ENCODE data around the gene DOK5.

DOK5 gene

DNA sequence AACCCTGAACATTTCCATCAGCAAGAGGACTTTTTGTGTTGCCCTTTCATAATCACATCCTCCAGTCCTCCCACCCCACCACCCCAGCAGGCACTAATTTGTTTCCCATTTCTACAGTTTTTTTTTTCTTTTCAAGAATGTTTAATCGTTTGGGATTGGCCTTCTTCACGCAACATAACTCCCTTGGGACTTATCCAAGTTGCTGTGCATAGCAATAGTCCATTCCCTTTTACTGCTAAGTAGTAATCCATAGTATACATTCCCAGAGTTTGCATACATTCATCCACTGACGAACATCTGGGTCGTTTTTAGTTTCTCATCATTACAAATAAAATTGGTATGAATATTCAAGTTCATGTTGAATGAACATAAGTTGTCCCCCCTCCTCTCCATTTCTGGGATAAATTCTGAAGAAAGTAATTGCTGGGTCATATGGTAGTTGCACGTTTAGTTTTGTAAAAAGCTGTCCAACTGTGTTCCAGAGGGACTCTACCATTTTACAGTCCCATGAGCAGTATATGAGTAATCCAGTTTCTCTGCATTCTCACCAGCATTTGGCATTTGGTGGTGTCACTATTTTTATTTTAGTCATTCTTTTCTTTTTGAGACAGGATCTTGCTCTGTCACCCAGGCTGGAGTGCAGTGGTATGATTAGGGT lies 90.8 kb downstream of the DOK5 start:
- Histone ChIP-seq H3K27me3 (ENCODE audit: low read depth, low read length) (no peaks in the 10 kb centered on the region), H3K9me3 (ENCODE audit: control insufficient read depth in 1 of 2, low read length in 2 of 2) (no peaks in the 10 kb centered on the region), H3K4me1 (ENCODE audit: control insufficient read depth in 1 of 2, insufficient read depth in 2 of 2, low read length in 2 of 2) (no peaks in the 10 kb centered on the region), H3K36me3 (ENCODE audit: control insufficient read depth in 1 of 2, insufficient read depth in 2 of 2, low read length in 2 of 2) (no peaks in the 10 kb centered on the region), H3K27ac (ENCODE audit: low read length) (no peak overlapping the region), H3K4me3 (ENCODE audit: low read depth in 1 of 2, low read length in 2 of 2) (no peak overlapping the region)

DNA sequence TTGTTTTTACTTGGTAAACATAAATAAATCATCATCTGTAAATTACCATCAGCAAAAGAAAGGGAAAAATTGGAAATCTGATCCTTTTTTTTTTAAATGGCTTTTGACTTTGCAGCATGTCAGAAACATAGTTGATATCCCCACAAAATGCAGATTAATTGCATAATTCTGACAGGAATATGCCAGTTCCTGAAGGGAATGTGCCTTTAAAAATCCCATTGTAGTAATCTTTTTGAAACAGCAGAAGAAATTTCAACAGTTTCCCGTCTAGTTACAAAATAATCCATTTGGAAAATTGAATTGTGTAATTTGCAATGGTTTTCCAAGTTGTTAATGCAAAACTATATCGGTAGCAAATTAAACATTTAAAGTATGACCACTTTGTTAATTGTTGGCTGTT lies 95.2 kb downstream of the DOK5 start:
- no peaks in the 10 kb centered on the region for H3K36me3 ChIP-seq (ENCODE audit: control insufficient read depth in 1 of 2, insufficient read depth in 2 of 2, low read length in 2 of 2)
- H3K27me3 ChIP-seq (ENCODE audit: low read depth, low read length), result no peaks in the 10 kb centered on the region
- H3K4me1 ChIP-seq (ENCODE audit: control insufficient read depth in 1 of 2, insufficient read depth in 2 of 2, low read length in 2 of 2), result no peaks in the 10 kb centered on the region
- H3K9me3 ChIP-seq (ENCODE audit: control insufficient read depth in 1 of 2, low read length in 2 of 2), result no peaks in the 10 kb centered on the region
- H3K27ac ChIP-seq (ENCODE audit: low read length), result no peak overlapping the region
- H3K4me3 ChIP-seq (ENCODE audit: low read depth in 1 of 2, low read length in 2 of 2), result no peak overlapping the region

DNA sequence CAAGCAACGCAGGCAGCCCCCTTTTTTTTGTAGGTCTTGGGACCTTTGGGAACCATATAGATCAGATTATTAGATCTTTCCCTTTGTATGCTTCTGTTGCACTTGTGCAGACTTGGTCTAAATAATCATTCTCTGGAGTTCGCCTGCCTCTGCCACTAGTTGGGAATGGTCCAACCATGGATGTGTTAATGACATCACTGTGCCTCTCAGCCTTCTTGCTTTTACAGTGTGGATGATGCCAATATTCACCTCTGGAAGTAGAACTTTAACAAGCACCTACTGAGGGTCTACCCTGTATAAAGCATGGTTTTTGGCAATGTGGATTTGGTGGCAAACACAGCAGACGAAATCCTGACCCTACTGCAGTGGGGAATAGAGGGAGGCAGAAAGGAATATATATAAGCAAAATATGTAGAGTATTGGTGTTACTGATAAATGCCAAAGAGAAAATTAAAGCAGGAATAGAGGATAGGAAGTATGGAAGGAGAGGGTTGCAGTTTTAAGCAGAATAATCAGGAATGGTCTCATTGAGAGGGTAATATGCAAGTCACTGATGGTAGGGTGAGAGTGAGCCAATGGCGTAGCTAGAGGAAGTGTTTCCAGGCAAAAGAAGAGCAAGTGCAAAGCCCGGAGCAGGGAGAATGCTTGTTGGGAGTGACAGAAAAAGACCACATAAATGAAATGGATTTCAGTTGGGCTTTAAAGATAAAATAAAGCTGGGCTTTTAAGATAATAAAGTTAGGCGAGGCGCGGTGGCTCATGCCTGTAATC lies 97.5 kb downstream of the DOK5 start:
- Histone ChIP-seq H3K27ac (ENCODE audit: low read length) (no peak overlapping the region), H3K36me3 (ENCODE audit: control insufficient read depth in 1 of 2, insufficient read depth in 2 of 2, low read length in 2 of 2) (no peaks in the 10 kb centered on the region), H3K27me3 (ENCODE audit: low read depth, low read length) (no peaks in the 10 kb centered on the region), H3K4me1 (ENCODE audit: control insufficient read depth in 1 of 2, insufficient read depth in 2 of 2, low read length in 2 of 2) (no peaks in the 10 kb centered on the region), H3K4me3 (ENCODE audit: low read depth in 1 of 2, low read length in 2 of 2) (no peak overlapping the region), H3K9me3 (ENCODE audit: control insufficient read depth in 1 of 2, low read length in 2 of 2) (no peaks in the 10 kb centered on the region)

DNA sequence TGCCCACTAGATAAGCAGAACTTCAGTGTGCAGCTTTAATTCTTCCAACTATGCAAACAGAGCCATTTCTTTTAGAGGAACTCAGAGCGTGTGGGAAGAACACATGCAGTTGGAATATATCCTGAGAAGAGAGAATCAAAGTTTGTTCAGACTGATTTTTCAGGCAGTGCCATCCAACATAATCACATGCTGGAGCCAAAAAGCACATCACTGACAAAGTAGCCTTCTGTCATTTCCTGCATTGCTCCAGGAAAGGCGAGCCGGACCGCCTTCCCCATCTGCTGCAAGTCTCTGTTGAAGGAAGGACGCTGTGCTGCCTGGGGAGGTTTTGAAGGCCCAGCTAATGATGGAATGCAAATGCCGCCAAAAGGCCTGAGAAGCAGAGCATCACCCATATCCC lies 98.4 kb downstream of the DOK5 start:
- H3K9me3 ChIP-seq (ENCODE audit: control insufficient read depth in 1 of 2, low read length in 2 of 2), result no peaks in the 10 kb centered on the region
- H3K4me1 ChIP-seq (ENCODE audit: control insufficient read depth in 1 of 2, insufficient read depth in 2 of 2, low read length in 2 of 2), result no peaks in the 10 kb centered on the region
- no peak overlapping the region for H3K4me3 ChIP-seq (ENCODE audit: low read depth in 1 of 2, low read length in 2 of 2)
- no peaks in the 10 kb centered on the region for H3K27me3 ChIP-seq (ENCODE audit: low read depth, low read length)
- H3K36me3 ChIP-seq (ENCODE audit: control insufficient read depth in 1 of 2, insufficient read depth in 2 of 2, low read length in 2 of 2), result no peaks in the 10 kb centered on the region
- no peak overlapping the region for H3K27ac ChIP-seq (ENCODE audit: low read length)

DNA sequence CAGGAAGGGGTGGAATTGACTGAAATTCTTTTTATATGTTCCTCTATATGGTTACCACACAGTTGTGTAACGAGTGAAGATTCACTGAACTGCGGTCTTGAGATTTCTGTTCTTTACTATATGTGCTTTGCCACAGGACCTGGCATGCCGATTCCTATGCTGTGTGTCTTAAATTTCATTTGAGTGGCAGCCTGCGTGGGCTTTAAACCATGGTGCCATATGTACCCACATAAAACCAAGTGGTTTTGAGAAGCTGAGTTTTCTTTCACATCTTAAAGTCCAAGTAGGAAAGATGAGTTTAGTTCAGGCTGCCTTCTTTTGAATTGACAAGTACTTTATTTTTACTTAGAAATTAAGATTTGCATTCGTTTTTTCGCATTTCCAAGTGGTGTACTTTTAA lies 101.1 kb downstream of the DOK5 start:
- Histone ChIP-seq H3K27ac (ENCODE audit: low read length) (no peak overlapping the region), H3K27me3 (ENCODE audit: low read depth, low read length) (no peaks in the 10 kb centered on the region), H3K4me3 (ENCODE audit: low read depth in 1 of 2, low read length in 2 of 2) (no peak overlapping the region)

DNA sequence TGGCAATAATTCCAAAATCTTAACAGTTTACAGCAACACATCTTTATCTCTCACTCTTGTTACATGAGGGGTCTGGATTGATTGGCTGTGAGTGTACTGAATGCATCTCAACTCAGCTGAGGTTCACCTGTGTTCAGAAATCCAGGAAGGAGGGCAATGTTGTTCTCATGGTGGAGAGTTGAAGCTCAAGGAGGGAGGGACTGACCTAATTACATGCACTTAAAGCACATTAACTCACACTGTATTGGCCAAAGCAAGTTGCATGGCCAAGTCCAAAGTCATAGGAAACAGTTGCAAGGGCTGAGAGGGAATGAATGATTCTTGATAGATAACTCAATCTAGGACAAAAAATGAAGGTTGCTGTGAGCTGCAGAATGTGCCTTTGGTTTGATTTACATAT lies 102.2 kb downstream of the DOK5 start:
- Histone ChIP-seq H3K36me3 (ENCODE audit: control insufficient read depth in 1 of 2, insufficient read depth in 2 of 2, low read length in 2 of 2) (no peaks in the 10 kb centered on the region), H3K4me1 (ENCODE audit: control insufficient read depth in 1 of 2, insufficient read depth in 2 of 2, low read length in 2 of 2) (no peaks in the 10 kb centered on the region), H3K4me3 (ENCODE audit: low read depth in 1 of 2, low read length in 2 of 2) (no peak overlapping the region), H3K27ac (ENCODE audit: low read length) (no peak overlapping the region), H3K27me3 (ENCODE audit: low read depth, low read length) (no peaks in the 10 kb centered on the region), H3K9me3 (ENCODE audit: control insufficient read depth in 1 of 2, low read length in 2 of 2) (no peaks in the 10 kb centered on the region)

More for the DNA sequence above, 101.1 kb downstream of the DOK5 start:
- Histone ChIP-seq H3K9me3 (ENCODE audit: control insufficient read depth in 1 of 2, low read length in 2 of 2) (no peaks in the 10 kb centered on the region), H3K4me1 (ENCODE audit: control insufficient read depth in 1 of 2, insufficient read depth in 2 of 2, low read length in 2 of 2) (no peaks in the 10 kb centered on the region), H3K36me3 (ENCODE audit: control insufficient read depth in 1 of 2, insufficient read depth in 2 of 2, low read length in 2 of 2) (no peaks in the 10 kb centered on the region)

DNA sequence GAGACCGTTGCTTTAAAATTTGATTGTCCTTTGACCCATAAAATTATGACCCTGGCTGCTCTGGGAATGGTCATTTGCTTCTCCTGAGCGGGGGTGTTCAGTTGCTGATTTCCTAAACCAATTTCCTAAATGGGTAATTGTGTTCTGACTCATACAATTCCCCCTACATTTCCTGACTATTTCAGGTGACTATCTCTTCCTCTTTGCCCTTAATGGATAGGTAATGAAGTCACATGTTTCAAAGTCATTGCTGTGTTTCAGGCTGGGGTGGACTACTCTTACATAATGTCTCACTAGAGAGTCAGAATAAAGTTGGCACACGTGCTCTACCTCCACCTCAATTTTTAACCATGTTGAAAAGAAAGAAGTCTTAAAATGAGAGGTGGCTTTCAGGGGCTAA lies 109.8 kb downstream of the DOK5 start:
- H3K4me1 ChIP-seq (ENCODE audit: control insufficient read depth in 1 of 2, insufficient read depth in 2 of 2, low read length in 2 of 2), result no peaks in the 10 kb centered on the region
- no peaks in the 10 kb centered on the region for H3K36me3 ChIP-seq (ENCODE audit: control insufficient read depth in 1 of 2, insufficient read depth in 2 of 2, low read length in 2 of 2)
- H3K4me3 ChIP-seq (ENCODE audit: low read depth in 1 of 2, low read length in 2 of 2), result no peak overlapping the region
- H3K9me3 ChIP-seq (ENCODE audit: control insufficient read depth in 1 of 2, low read length in 2 of 2), result no peaks in the 10 kb centered on the region
- H3K27ac ChIP-seq (ENCODE audit: low read length), result no peak overlapping the region
- H3K27me3 ChIP-seq (ENCODE audit: low read depth, low read length), result no peaks in the 10 kb centered on the region

DNA sequence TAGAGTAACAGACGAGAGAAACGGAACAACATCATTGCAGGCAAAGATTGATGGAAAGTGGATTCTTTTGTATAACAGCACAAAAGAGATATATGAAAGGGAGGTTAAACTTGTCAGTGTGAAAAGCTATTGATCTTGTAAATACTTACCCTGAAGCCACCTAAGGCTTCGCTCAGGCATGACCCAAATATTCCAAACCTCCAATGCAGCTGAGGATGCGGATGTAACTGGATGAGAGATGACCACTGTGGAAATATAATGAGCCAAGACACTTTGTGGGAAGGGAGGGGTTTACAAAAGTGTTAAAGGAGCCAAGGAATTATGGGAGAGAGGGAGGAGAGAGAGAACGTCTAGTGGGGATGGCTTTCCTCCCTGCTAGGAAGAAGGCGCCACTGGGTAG lies 112.0 kb downstream of the DOK5 start:
- no peaks in the 10 kb centered on the region for H3K9me3 ChIP-seq (ENCODE audit: control insufficient read depth in 1 of 2, low read length in 2 of 2)
- no peak overlapping the region for H3K27ac ChIP-seq (ENCODE audit: low read length)
- no peaks in the 10 kb centered on the region for H3K27me3 ChIP-seq (ENCODE audit: low read depth, low read length)
- no peak overlapping the region for H3K4me3 ChIP-seq (ENCODE audit: low read depth in 1 of 2, low read length in 2 of 2)
- H3K36me3 ChIP-seq (ENCODE audit: control insufficient read depth in 1 of 2, insufficient read depth in 2 of 2, low read length in 2 of 2), result no peaks in the 10 kb centered on the region
- H3K4me1 ChIP-seq (ENCODE audit: control insufficient read depth in 1 of 2, insufficient read depth in 2 of 2, low read length in 2 of 2), result no peaks in the 10 kb centered on the region

DNA sequence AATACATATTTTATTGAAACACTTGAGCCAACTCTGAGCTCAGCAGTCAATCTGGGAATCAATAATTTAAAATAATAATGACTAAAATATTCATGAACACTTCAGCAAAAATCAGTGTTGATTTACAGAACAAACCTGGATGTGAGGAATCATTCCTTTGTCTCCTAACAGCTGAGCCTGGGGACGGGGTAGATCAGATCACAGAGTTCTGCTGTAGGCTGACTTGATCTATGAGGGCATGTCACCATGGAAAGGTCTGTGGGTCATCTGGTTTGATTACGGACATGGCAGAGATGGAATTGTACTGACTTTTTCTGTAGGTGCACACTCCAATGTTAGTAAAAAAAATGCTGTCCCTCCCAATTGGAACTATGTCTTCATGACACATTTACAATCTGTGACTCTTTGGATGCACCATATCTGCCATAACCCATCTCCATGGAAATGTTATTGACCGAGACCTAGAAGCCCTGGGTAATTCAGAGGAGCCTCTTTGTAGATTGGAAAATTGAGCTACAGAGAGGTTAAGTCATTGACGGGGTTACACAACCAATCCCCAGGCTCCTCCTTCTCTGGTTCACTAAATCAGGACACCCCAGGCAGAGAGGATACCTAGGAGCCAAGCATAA lies 114.1 kb downstream of the DOK5 start:
- Histone ChIP-seq H3K4me1 (ENCODE audit: control insufficient read depth in 1 of 2, insufficient read depth in 2 of 2, low read length in 2 of 2) (no peaks in the 10 kb centered on the region), H3K36me3 (ENCODE audit: control insufficient read depth in 1 of 2, insufficient read depth in 2 of 2, low read length in 2 of 2) (no peaks in the 10 kb centered on the region), H3K4me3 (ENCODE audit: low read depth in 1 of 2, low read length in 2 of 2) (no peak overlapping the region), H3K27ac (ENCODE audit: low read length) (no peak overlapping the region), H3K27me3 (ENCODE audit: low read depth, low read length) (no peaks in the 10 kb centered on the region), H3K9me3 (ENCODE audit: control insufficient read depth in 1 of 2, low read length in 2 of 2) (no peaks in the 10 kb centered on the region)

DNA sequence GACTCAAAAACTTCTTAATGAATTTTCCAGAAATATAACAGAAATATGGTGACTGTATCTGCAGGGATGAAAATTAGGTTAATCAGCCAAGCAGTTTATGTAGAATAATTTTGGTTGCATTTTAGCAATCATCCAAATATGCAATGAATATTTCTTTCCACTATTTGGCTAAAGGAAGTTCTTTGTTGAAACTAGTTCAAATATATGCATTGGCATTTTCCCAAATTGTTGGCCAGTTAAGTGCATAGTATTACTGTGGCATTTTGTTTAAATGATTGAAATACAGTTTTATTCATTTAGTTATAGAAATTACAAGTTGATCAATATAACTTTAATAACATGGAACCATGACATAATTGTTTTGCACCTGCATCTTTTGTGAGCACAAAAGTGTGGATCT lies 115.5 kb downstream of the DOK5 start:
- Histone ChIP-seq H3K9me3 (ENCODE audit: control insufficient read depth in 1 of 2, low read length in 2 of 2) (no peaks in the 10 kb centered on the region), H3K36me3 (ENCODE audit: control insufficient read depth in 1 of 2, insufficient read depth in 2 of 2, low read length in 2 of 2) (no peaks in the 10 kb centered on the region), H3K4me3 (ENCODE audit: low read depth in 1 of 2, low read length in 2 of 2) (no peak overlapping the region), H3K4me1 (ENCODE audit: control insufficient read depth in 1 of 2, insufficient read depth in 2 of 2, low read length in 2 of 2) (no peaks in the 10 kb centered on the region), H3K27ac (ENCODE audit: low read length) (no peak overlapping the region), H3K27me3 (ENCODE audit: low read depth, low read length) (no peaks in the 10 kb centered on the region)

DNA sequence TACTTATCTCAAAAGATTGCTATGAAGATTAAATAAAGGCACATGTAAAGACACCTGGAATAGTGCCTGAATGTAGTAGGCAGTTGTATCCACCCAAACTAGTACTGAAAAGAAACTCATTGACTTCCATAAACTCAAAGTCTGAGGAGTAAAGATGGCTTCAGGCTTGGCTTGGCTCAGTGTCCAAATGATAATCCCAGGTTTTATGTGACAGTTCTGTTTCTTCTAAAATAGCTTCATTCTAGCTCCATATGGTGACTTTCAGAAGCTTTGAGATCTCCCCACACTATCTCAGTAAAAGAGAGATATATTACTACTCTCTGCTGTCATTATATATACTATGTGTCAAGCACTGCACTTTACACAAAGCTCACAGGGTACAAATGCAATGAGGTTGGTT lies 121.3 kb downstream of the DOK5 start:
- Histone ChIP-seq H3K4me3 (ENCODE audit: low read depth in 1 of 2, low read length in 2 of 2) (no peak overlapping the region), H3K36me3 (ENCODE audit: control insufficient read depth in 1 of 2, insufficient read depth in 2 of 2, low read length in 2 of 2) (no peaks in the 10 kb centered on the region), H3K27me3 (ENCODE audit: low read depth, low read length) (no peaks in the 10 kb centered on the region), H3K27ac (ENCODE audit: low read length) (no peak overlapping the region), H3K9me3 (ENCODE audit: control insufficient read depth in 1 of 2, low read length in 2 of 2) (peaks cover 0 to 4% of the 10 kb centered on the region in 2 donors), H3K4me1 (ENCODE audit: control insufficient read depth in 1 of 2, insufficient read depth in 2 of 2, low read length in 2 of 2) (no peaks in the 10 kb centered on the region)
